Lung (tissue), 12 donors: ENCODE results near the gene NCOR1. TPM values are rescaled to one million over a fixed set of nuclear protein-coding genes. Genes with fewer than 3 reads are reported as not detected.

Experiments used
- ATAC-seq: fragments of 200-7000 bp; cut with Tn5 transposase; one replicate; pipeline ENCODE4 v1.9.1; 2020; ENCODE audit warnings: moderate number of reproducible peaks; ENCODE audit not compliant: insufficient read depth, low FRiP score
- DNase-seq, 3 donors: peaks; one replicate each; pipeline ENCODE4 v3.0.0-alpha.2; 2013 to 2017
- H3K27ac ChIP-seq, 2 donors: one replicate each; pipeline ENCODE4 v1.5.1; 2013; ENCODE audit warnings: mild to moderate bottlenecking in 2 of 2, moderate library complexity in 2 of 2, control low read depth in 1 of 2, inconsistent platforms in 1 of 2, low read depth in 1 of 2, low read length in 1 of 2
- H3K27me3 ChIP-seq, 3 donors: one replicate each; pipeline ENCODE4 v1.5.1; 2013; ENCODE audit warnings: low read length in 2 of 3; ENCODE audit not compliant: control insufficient read depth in 3 of 3, insufficient read depth in 3 of 3
- H3K36me3 ChIP-seq, 4 donors: one replicate each; pipeline ENCODE4 v1.5.1; 2013; ENCODE audit warnings: low read length in 4 of 4, mild to moderate bottlenecking in 1 of 4, moderate library complexity in 1 of 4; ENCODE audit not compliant: control insufficient read depth in 4 of 4, insufficient read depth in 4 of 4
- H3K4me1 ChIP-seq, 5 donors: one replicate each; pipeline ENCODE4 v1.5.1; 2013; ENCODE audit warnings: low read length in 5 of 5, mild to moderate bottlenecking in 2 of 5, moderate library complexity in 1 of 5; ENCODE audit not compliant: control insufficient read depth in 5 of 5, insufficient read depth in 5 of 5
- H3K4me3 ChIP-seq: one replicate; pipeline ENCODE4 v1.5.1; 2013; ENCODE audit warnings: mild to moderate bottlenecking, control low read depth, moderate library complexity
- H3K9ac ChIP-seq, 2 donors: one replicate each; pipeline ENCODE4 v1.5.1; 2013; ENCODE audit warnings: low read length in 2 of 2, control low read depth in 1 of 2; ENCODE audit not compliant: insufficient read depth in 1 of 2
- H3K9me3 ChIP-seq, 4 donors: one replicate each; pipeline ENCODE4 v1.5.1; 2013; ENCODE audit warnings: low read length in 3 of 4, mild to moderate bottlenecking in 1 of 4, moderate library complexity in 1 of 4; ENCODE audit not compliant: control insufficient read depth in 4 of 4, insufficient read depth in 3 of 4
- WGBS, 2 donors: extraction: QIAGEN DNeasy Blood & Tissue Kit; methylation state at CpG; one replicate each; pipeline ENCODE4 v1.1.7; 2013; 5-methylcytosine and 5-hydroxymethylcytosine counted together
- polyA plus RNA-seq, 2 donors: library from polyadenylated mRNA; stranded (reverse); fragments of 200-250 nt; gene quantifications; one replicate each; pipeline ENCODE4 v1.2.1, GENCODE V29; 2013
- total RNA-seq, 2 donors: library from RNA; depleted of rRNA in 1 of 2; stranded (reverse); fragments of >200 nt in 1 of 2; gene quantifications; one replicate each; pipeline ENCODE4 v1.2.1, GENCODE V29; 2014 to 2021
- TF ChIP-seq, protein P1 (sequence below): IDR thresholded peaks from 2 replicates; pipeline ENCODE4 v1.5.1; 2012; ENCODE audit warnings: mild to moderate bottlenecking; ENCODE audit errors: control extremely low read depth, extremely low read depth
- donor health status: control.
- donor health status: control.
- donor health status: Bipolar disorder and iron deficiency.
- donor health status: healthy.
- donor health status: DM: yes; HTN: yes; CAD: no.

Gene NCOR1
- total and polyA plus RNA-seq, 4 donors = 31.9 to 201 (median 80.3) TPM

DNA sequence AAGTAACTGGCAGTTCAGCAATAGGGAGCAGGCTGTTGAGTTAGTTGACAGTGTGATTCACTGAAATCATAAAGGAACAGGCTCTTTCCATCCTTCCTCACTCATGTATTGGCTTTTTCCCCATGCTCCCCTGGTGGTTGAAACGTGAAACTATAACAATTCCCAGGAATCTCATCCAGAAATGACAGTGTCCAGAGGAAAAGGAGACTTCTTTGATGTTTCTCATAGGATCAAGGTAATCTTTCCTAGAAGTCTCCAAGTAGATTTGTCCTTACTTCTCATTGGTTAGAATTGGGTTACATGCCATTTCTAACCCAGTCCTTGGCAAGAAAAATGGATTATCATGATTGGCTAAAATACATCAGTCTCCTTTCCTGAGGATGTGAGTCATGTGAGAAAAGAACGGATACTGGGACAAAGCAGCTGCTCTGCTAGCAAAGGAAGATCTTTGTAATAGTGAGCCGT, 201.4 kb downstream of the NCOR1 start:
- TF ChIP-seq, protein P1, sequence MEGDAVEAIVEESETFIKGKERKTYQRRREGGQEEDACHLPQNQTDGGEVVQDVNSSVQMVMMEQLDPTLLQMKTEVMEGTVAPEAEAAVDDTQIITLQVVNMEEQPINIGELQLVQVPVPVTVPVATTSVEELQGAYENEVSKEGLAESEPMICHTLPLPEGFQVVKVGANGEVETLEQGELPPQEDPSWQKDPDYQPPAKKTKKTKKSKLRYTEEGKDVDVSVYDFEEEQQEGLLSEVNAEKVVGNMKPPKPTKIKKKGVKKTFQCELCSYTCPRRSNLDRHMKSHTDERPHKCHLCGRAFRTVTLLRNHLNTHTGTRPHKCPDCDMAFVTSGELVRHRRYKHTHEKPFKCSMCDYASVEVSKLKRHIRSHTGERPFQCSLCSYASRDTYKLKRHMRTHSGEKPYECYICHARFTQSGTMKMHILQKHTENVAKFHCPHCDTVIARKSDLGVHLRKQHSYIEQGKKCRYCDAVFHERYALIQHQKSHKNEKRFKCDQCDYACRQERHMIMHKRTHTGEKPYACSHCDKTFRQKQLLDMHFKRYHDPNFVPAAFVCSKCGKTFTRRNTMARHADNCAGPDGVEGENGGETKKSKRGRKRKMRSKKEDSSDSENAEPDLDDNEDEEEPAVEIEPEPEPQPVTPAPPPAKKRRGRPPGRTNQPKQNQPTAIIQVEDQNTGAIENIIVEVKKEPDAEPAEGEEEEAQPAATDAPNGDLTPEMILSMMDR = peak; percentile 7
- Histone ChIP-seq H3K36me3 (peaks cover under 1 to 24% (median 6%) of the 10 kb centered on the region in 4 donors), H3K4me1 (peaks cover 0 to 19% (median 4%) of the 10 kb centered on the region in 5 donors), H3K27ac (no peak overlapping the region), H3K27me3 (no peaks in the 10 kb centered on the region), H3K9ac (no peak overlapping the region), H3K9me3 (no peaks in the 10 kb centered on the region), H3K4me3 (no peak overlapping the region)
- 46 to 55% methylated on average over 3 of the region's 3 CpGs for WGBS, 2 donors
- DNase-seq (peak; percentile 69 to 97 (median 95)), ATAC-seq (no peak)

DNA sequence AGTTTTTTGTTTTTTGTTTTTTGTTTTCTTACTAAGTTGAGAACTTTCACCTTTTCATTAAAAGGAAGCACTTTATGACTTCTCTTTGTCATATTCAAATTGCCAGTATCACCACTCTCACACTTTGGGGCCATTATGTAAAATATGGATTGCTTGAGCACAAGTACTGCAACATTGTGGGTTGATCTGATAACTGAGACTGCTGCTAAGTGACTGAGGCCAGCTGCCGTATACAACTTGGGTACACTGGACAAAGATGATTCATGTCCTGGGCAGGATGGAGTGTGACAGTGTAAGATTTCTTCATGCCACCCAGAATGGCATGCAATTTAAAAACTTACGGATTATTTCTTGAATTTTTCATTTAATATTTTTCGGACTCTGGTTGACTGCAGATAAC, 207.9 kb downstream of the NCOR1 start:
- WGBS, 2 donors = 84 to 87% methylated on average over 3 of the region's 3 CpGs
- no peak overlapping the region for H3K27ac ChIP-seq

GRCh38 chr17:16005636-16006035, 209.7 kb downstream of the NCOR1 start:
- Histone ChIP-seq H3K36me3 (peaks cover 33 to 75% (median 58%) of the 10 kb centered on the region in 4 donors), H3K4me1 (peaks cover 5 to 13% (median 7%) of the 10 kb centered on the region in 5 donors), H3K9ac (no peak overlapping the region), H3K4me3 (no peak overlapping the region), H3K9me3 (peaks cover 0 to 2% (median 0%) of the 10 kb centered on the region in 4 donors), H3K27me3 (no peaks in the 10 kb centered on the region), H3K27ac (no peak overlapping the region)
- DNase-seq = no peak
- 98 to 100% methylated on average over 1 of the region's 1 CpG for WGBS, 2 donors
- no peak for ATAC-seq
- TF ChIP-seq, protein P1 = no peak

More for the DNA sequence above, 207.9 kb downstream of the NCOR1 start:
- Histone ChIP-seq H3K4me3 (no peak overlapping the region), H3K36me3 (peaks cover 28 to 65% (median 51%) of the 10 kb centered on the region in 4 donors), H3K9ac (no peak overlapping the region), H3K4me1 (peaks cover 0 to 8% (median 4%) of the 10 kb centered on the region in 5 donors), H3K9me3 (no peaks in the 10 kb centered on the region), H3K27me3 (no peaks in the 10 kb centered on the region)
- TF ChIP-seq, protein P1 = no peak
- DNase-seq = no peak
- ATAC-seq = no peak

DNA sequence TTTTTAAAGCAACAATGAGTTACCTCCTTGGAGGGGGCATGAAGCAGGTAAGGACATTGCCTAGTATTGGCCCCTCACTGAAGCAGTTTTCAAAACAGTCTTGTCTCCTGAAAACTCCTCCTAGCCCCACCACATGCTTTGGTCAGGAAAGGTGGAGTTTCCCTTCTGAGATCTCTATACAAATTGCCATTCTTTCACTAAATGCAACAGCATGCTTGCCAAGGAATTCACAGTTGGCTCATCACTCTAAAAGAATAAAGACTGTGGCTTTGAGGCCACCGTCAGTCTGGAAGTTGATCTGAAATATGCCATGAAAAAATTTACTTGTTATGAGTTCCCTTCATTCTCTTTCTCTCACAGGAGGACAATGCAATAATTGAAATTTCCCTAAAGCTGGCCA, 211.5 kb downstream of the NCOR1 start:
- Histone ChIP-seq H3K36me3 (peaks cover 33 to 70% (median 55%) of the 10 kb centered on the region in 4 donors), H3K27me3 (no peaks in the 10 kb centered on the region), H3K9ac (no peak overlapping the region), H3K27ac (peak overlapping the region; percentile 34 to 67), H3K4me1 (peaks cover 5 to 17% (median 9%) of the 10 kb centered on the region in 5 donors), H3K9me3 (peaks cover 0 to 2% (median 0%) of the 10 kb centered on the region in 4 donors), H3K4me3 (no peak overlapping the region)
- 64 to 72% methylated on average over 1 of the region's 1 CpG for WGBS, 2 donors
- TF ChIP-seq, protein P1 = no peak
- DNase-seq = no peak
- no peak for ATAC-seq
